Measurements from ENCODE around the gene ALPK1. TPM values are rescaled to one million over a fixed set of nuclear protein-coding genes. Genes with fewer than 3 reads are reported as not detected.

ALPK1 gene
- polyA plus RNA-seq, 1 of the 3 experiments (the other 2 are of a cell fraction): 2.8 TPM

DNA sequence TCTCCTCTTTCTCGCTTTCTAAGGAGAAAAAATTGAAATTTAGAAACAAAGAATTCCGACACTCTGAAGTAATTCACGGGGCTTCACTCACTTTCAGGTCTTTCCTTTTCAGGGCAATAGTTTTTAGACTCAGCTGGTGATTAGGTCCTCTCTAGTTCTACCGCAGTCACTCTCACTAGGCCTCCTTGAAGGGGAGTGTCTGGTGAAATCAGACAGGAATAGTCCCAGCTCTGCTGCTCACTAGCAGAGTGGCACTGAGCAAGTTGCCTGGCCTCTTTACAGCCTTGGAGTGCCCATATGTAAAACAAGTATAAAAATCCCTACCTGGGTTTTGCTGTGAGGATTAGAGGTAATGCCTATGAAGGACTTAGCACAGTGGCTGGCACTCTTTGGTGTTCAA, 154.7 kb downstream of the ALPK1 start:
- Histone ChIP-seq H3K27ac (ENCODE audit: low read depth in 2 of 2, low read length in 1 of 2) (no peak overlapping the region), H3K4me2 (no peak overlapping the region), H3F3A (replicated peaks; ENCODE audit: insufficient read depth) (no peaks in the 10 kb centered on the region), H4K20me1 (ENCODE audit: insufficient read depth) (no peaks in the 10 kb centered on the region), H3K9me3 (no peaks in the 10 kb centered on the region), H3K9ac (no peak overlapping the region), H3K27me3 (ENCODE audit: insufficient read depth) (no peaks in the 10 kb centered on the region), H3K4me1 (ENCODE audit: control insufficient read depth in 1 of 2, insufficient read depth in 2 of 2, low read depth in 1 of 2, low read length in 1 of 2) (no peaks in the 10 kb centered on the region; a peak in 1 of 4 replicates), H3K4me3 (ENCODE audit: low read depth in 2 of 2, low read length in 1 of 2) (no peak overlapping the region), H3K36me3 (replicated peaks in 1 of 2; ENCODE audit: control insufficient read depth in 1 of 2, insufficient read depth in 2 of 2, low read length in 1 of 2) (no peaks in the 10 kb centered on the region), H3K79me2 (ENCODE audit: insufficient read depth) (no peaks in the 10 kb centered on the region), H2AFZ (ENCODE audit: low read depth) (no peak overlapping the region), H3K9me2 (no peaks in the 10 kb centered on the region)
- WGBS (ENCODE audit: low lambda C conversion rate): 78% methylated on average over 4 of the region's 4 CpGs
- CTCF ChIA-PET: no interaction called here
- TF ChIP-seq POLR2AphosphoS5 (IDR thresholded peaks at IDR 0.05; ENCODE audit: low read depth, low read length) (no peak), GATA2 (CRISPR knock-in tag; IDR thresholded peaks at IDR 0.05) (no peak), SMC3 (IDR thresholded peaks at IDR 0.05; ENCODE audit: low read depth, low read length) (no peak), TCF12 (IDR thresholded peaks at IDR 0.05) (no peak), FOSL2 (IDR thresholded peaks at IDR 0.05; ENCODE audit: borderline replicate concordance, low read depth) (no peak)
- TF ChIP-seq, protein P1, sequence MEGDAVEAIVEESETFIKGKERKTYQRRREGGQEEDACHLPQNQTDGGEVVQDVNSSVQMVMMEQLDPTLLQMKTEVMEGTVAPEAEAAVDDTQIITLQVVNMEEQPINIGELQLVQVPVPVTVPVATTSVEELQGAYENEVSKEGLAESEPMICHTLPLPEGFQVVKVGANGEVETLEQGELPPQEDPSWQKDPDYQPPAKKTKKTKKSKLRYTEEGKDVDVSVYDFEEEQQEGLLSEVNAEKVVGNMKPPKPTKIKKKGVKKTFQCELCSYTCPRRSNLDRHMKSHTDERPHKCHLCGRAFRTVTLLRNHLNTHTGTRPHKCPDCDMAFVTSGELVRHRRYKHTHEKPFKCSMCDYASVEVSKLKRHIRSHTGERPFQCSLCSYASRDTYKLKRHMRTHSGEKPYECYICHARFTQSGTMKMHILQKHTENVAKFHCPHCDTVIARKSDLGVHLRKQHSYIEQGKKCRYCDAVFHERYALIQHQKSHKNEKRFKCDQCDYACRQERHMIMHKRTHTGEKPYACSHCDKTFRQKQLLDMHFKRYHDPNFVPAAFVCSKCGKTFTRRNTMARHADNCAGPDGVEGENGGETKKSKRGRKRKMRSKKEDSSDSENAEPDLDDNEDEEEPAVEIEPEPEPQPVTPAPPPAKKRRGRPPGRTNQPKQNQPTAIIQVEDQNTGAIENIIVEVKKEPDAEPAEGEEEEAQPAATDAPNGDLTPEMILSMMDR (IDR thresholded peaks at IDR 0.05): no peak
- DNase-seq: no peak
- POLR2A ChIA-PET: no interaction called here

DNA sequence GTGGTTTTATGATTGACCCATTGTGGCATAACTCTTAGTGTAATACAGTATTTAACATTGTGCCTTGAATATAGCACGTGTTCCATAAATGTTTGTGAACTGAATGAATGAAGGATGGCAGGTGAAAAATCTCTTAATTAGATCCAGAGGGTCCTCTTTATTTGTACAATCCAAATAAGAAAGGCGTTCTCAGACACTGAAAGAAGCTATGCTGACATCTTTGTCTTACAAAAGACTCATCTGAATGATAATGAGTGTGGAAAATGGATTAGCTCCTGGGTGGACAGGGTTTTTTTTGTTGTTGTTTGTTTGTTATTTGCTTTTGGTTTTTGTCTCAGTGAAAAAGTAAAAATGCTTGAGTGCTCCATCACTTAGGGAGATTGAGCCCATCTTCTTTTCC, 156.2 kb downstream of the ALPK1 start:
- ChIA-PET CTCF (no interaction called here), POLR2A (no interaction called here)
- Histone ChIP-seq H3K4me1 (ENCODE audit: control insufficient read depth in 1 of 2, insufficient read depth in 2 of 2, low read depth in 1 of 2, low read length in 1 of 2) (no peaks in the 10 kb centered on the region; a peak in 1 of 4 replicates), H3F3A (replicated peaks; ENCODE audit: insufficient read depth) (no peaks in the 10 kb centered on the region), H4K20me1 (ENCODE audit: insufficient read depth) (no peaks in the 10 kb centered on the region), H3K36me3 (replicated peaks in 1 of 2; ENCODE audit: control insufficient read depth in 1 of 2, insufficient read depth in 2 of 2, low read length in 1 of 2) (no peaks in the 10 kb centered on the region), H3K9me3 (no peaks in the 10 kb centered on the region), H3K27ac (ENCODE audit: low read depth in 2 of 2, low read length in 1 of 2) (no peak overlapping the region), H3K9ac (no peak overlapping the region), H3K4me2 (no peak overlapping the region), H3K27me3 (ENCODE audit: insufficient read depth) (no peaks in the 10 kb centered on the region), H3K79me2 (ENCODE audit: insufficient read depth) (no peaks in the 10 kb centered on the region), H3K9me2 (no peaks in the 10 kb centered on the region), H3K4me3 (ENCODE audit: low read depth in 2 of 2, low read length in 1 of 2) (no peak overlapping the region), H2AFZ (ENCODE audit: low read depth) (no peak overlapping the region)
- 55% methylated on average over 2 of the region's 2 CpGs for WGBS (ENCODE audit: low lambda C conversion rate)
- DNase-seq: no peak
- TF ChIP-seq, protein P2, sequence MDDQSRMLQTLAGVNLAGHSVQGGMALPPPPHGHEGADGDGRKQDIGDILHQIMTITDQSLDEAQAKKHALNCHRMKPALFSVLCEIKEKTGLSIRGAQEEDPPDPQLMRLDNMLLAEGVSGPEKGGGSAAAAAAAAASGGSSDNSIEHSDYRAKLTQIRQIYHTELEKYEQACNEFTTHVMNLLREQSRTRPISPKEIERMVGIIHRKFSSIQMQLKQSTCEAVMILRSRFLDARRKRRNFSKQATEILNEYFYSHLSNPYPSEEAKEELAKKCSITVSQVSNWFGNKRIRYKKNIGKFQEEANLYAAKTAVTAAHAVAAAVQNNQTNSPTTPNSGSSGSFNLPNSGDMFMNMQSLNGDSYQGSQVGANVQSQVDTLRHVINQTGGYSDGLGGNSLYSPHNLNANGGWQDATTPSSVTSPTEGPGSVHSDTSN (IDR thresholded peaks at IDR 0.05): no peak
- TF ChIP-seq NFIC (IDR thresholded peaks at IDR 0.05; ENCODE audit: borderline replicate concordance) (no peak), POLR2AphosphoS5 (IDR thresholded peaks at IDR 0.05; ENCODE audit: low read depth, low read length) (no peak), MXI1 (IDR thresholded peaks at IDR 0.05; ENCODE audit: low read depth, low read length) (no peak), NRF1 (IDR thresholded peaks at IDR 0.05; ENCODE audit: low read depth, low read length) (no peak), RAD21 (IDR thresholded peaks at IDR 0.05; ENCODE audit: low read length) (no peak), EP300 (IDR thresholded peaks at IDR 0.05; ENCODE audit: borderline replicate concordance in 1 of 2, low read depth in 1 of 2, low read length in 1 of 2) (no peak), TAF1 (IDR thresholded peaks at IDR 0.05; ENCODE audit: borderline replicate concordance, low read depth, low read length) (no peak), YY1 (IDR thresholded peaks at IDR 0.05; ENCODE audit: low read depth) (no peak), GABPA (IDR thresholded peaks at IDR 0.05; ENCODE audit: low read depth) (no peak), MEF2A (IDR thresholded peaks at IDR 0.05; ENCODE audit: borderline replicate concordance, low read depth) (no peak), SIN3A (IDR thresholded peaks at IDR 0.05; ENCODE audit: borderline replicate concordance, low read depth, low read length) (no peak), RCOR1 (IDR thresholded peaks at IDR 0.05; ENCODE audit: low read length) (no peak), JUND (IDR thresholded peaks at IDR 0.05) (no peak), SMC3 (IDR thresholded peaks at IDR 0.05; ENCODE audit: low read depth, low read length) (no peak), FOXM1 (IDR thresholded peaks at IDR 0.05; ENCODE audit: low read depth) (no peak), TEAD4 (IDR thresholded peaks at IDR 0.05; ENCODE audit: borderline replicate concordance, insufficient read depth) (no peak)
- TF ChIP-seq, protein P1 (IDR thresholded peaks at IDR 0.05): no peak
- TF ChIP-seq, protein P3, sequence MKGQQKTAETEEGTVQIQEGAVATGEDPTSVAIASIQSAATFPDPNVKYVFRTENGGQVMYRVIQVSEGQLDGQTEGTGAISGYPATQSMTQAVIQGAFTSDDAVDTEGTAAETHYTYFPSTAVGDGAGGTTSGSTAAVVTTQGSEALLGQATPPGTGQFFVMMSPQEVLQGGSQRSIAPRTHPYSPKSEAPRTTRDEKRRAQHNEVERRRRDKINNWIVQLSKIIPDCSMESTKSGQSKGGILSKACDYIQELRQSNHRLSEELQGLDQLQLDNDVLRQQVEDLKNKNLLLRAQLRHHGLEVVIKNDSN (IDR thresholded peaks at IDR 0.05; ENCODE audit: borderline replicate concordance, low read depth): no peak
- TF ChIP-seq, protein P4, sequence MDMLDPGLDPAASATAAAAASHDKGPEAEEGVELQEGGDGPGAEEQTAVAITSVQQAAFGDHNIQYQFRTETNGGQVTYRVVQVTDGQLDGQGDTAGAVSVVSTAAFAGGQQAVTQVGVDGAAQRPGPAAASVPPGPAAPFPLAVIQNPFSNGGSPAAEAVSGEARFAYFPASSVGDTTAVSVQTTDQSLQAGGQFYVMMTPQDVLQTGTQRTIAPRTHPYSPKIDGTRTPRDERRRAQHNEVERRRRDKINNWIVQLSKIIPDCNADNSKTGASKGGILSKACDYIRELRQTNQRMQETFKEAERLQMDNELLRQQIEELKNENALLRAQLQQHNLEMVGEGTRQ (IDR thresholded peaks at IDR 0.05; ENCODE audit: borderline replicate concordance, low read depth, low read length): no peak
